Bone marrow (tissue), 2 donors: ENCODE measurements around the gene PCDHGA7.
"Not testable (repeated sequence)": the region's sequence is repeated elsewhere in the genome, so short reads cannot be mapped to it uniquely, and the experiment has no call there.

Experiments used
- DNase-seq, 2 donors: peaks; one replicate each; lab custom pipeline; 2025; lab: John Stamatoyannopoulos, UW

Gene PCDHGA7

DNA sequence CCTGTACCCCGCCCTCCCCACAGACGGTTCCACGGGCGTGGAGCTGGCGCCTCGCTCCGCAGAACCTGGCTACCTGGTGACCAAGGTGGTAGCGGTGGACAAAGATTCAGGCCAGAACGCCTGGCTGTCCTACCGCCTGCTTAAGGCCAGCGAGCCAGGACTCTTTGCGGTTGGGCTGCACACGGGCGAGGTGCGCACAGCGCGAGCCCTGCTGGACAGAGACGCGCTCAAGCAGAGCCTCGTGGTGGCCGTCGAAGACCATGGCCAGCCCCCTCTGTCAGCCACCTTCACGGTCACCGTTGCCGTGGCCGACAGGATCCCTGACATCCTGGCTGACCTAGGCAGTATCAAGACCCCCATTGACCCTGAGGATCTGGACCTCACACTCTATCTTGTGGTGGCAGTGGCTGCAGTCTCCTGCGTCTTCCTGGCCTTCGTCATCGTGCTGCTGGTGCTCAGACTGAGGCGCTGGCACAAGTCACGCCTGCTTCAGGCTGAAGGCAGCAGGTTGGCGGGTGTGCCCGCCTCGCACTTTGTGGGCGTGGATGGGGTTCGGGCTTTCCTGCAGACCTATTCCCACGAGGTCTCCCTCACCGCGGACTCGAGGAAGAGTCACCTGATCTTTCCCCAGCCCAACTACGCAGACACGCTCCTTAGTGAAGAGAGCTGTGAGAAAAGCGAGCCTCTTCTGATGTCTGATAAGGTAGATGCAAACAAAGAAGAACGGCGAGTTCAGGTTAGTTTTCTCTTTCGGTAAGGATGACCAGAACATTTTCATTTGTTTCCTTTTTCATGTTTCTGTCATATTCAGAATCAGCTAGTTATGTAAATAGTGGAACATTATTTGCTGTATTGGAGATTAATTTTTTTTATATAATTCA is 16.3 kb upstream of the PCDHGA7 start:
- no peak for DNase-seq

GRCh38 chr5:141369994-141370848 is 12.3 kb upstream of the PCDHGA7 start, which contains the start of gene PCDHGB3:
Gene PCDHGB3 (plus strand): TSS chr5:141370242. CDS start chr5:141370395, 153 bp downstream.
- DNase-seq: no peak

DNA sequence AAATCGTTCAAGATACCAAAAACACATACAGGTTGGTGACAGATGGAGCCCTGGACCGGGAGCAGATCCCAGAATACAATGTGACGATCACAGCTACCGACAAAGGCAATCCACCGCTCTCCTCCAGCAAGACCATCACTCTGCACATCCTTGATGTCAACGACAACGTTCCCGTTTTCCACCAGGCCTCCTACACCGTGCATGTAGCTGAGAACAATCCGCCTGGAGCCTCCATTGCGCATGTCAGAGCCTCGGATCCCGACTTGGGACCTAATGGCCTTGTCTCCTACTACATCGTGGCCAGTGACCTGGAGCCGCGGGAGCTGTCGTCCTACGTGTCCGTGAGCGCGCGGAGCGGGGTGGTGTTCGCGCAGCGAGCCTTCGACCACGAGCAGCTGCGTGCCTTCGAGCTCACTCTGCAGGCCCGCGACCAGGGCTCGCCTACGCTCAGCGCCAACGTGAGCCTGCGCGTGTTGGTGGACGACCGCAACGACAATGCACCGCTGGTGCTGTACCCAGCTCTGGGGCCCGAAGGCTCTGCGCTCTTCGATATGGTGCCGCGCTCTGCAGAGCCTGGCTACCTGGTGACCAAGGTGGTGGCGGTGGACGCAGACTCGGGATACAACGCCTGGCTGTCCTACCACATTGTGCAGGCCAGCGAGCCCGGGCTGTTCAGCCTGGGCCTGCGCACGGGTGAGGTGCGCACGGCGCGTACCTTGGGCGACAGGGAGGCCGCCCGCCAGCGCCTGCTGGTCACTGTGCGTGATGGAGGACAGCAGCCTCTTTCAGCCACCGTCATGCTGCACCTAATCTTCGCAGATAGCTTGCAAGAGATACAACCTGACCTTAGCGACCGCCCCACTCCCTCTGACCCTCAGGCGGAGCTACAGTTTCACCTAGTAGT is 10.7 kb upstream of the PCDHGA7 start:
- no peak for DNase-seq

DNA sequence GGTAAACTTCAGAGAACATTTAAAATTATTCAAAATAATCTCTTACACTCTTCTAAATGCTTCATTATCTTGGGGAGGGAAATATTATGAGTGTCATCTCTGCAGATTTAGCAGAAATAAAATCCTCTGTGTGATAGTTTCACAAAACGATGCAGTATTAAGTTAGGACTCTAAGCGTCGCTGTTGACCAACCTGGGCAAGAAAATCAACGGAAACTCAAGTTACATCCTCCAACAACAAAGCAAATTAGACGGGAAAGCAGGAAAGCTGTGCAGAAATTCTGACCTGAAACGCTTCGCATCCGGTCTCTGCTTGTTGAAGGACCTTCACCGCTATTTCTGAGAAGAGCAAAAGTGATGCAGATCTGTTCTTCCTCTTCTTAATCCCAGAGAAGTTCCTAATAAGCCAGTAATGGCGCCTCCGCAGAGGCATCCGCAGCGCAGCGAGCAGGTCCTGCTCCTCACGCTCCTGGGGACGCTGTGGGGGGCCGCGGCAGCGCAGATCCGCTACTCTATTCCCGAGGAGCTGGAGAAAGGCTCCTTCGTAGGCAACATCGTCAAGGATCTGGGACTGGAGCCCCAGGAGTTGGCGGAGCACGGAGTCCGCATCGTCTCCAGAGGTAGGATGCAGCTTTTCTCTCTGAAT is 8.7 kb upstream of the PCDHGA7 start, which contains the start of gene PCDHGA6:
TSS of gene PCDHGA6 (plus strand) at position 219 of the 645 bp plus-strand sequence. CDS start at position 412, 193 bp downstream.
- no peak for DNase-seq

DNA sequence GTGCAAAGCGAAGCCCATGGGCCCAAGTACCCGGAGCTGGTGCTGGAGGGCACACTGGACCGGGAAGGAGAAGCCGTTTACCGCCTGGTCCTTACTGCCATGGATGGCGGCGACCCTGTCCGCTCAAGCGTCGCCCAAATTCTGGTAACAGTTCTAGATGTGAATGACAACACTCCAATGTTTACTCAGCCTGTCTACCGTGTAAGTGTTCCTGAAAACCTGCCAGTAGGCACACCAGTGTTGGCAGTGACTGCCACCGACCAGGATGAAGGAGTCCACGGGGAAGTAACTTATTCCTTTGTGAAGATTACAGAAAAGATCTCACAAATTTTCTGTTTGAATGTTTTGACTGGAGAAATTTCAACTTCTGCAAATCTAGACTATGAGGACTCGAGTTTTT is 7.9 kb upstream of the PCDHGA7 start:
- DNase-seq: no peak

GRCh38 chr5:141375444-141376155 is 6.9 kb upstream of the PCDHGA7 start:
- not testable (repeated sequence) for DNase-seq

DNA sequence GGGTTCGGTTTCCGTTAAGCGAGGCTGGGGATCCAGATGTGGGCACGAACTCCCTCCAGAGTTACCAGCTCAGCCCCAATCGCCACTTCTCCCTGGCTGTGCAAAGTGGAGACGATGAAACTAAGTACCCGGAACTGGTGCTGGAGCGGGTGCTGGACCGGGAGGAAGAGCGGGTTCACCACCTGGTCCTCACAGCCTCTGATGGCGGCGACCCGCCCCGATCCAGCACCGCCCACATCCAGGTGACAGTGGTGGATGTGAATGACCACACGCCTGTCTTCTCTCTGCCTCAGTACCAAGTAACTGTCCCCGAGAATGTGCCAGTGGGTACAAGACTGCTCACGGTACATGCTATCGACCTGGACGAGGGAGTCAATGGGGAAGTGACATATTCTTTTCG is 803 bp downstream of the PCDHGA7 start:
- no peak for DNase-seq

DNA sequence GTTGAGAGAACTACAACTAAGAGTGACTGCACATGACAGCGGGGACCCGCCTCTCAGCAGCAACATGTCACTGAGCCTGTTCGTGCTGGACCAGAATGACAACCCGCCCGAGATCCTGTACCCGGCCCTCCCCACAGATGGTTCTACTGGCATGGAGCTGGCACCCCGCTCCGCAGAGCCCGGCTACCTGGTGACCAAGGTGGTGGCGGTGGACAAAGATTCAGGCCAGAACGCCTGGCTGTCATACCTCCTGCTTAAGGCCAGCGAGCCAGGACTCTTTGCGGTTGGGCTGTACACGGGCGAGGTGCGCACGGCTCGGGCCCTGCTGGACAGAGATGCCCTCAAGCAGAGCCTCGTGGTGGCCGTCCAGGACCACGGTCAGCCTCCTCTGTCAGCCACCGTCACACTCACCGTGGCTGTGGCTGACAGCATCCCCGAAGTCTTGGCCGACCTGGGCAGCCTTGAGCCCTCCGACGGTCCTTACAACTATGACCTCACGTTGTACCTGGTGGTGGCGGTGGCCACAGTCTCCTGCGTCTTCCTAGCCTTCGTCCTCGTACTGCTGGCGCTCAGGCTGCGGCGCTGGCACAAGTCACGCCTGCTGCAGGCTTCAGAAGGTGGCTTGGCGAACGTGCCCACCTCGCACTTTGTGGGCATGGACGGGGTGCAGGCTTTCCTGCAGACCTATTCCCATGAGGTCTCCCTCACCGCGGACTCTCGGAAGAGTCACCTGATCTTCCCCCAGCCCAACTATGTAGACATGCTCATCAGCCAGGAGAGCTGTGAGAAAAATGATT is 2.1 kb downstream of the PCDHGA7 start:
- no peak for DNase-seq

DNA sequence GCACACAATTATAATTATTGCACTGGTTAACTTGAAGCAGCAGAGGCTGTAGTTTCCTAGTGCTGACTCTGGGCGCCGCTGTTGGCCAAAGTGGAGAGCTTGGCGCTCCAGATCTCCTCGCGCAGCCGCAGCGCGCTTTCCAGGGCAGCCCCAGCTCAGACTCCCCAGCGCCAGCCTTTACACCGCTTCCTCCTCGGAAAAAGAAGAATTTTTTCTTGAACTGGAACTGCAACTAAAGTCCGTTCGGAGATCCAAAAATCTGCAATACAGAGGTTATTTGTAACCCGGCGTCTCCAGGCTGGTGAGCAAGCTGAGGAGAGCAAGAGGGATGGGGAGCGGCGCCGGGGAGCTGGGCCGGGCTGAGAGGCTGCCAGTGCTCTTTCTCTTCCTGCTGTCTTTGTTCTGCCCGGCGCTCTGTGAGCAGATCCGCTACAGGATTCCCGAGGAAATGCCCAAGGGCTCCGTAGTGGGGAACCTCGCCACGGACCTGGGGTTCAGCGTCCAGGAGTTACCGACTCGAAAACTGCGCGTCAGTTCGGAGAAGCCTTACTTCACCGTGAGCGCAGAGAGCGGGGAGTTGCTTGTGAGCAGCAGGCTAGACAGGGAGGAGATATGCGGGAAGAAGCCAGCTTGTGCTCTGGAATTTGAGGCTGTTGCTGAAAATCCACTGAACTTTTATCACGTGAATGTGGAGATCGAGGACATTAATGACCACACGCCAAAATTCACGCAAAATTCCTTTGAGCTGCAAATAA is 5.2 kb downstream of the PCDHGA7 start, which contains the start of gene PCDHGB4:
TSS of gene PCDHGB4 (plus strand) at position 142 of the 755 bp plus-strand sequence. CDS start at position 329, 187 bp downstream.
- not testable (repeated sequence) for DNase-seq

GRCh38 chr5:141388661-141389060 is 6.1 kb downstream of the PCDHGA7 start:
- DNase-seq: no peak

- no peak for DNase-seq
Measured at GRCh38 chr5:141389153-141390042, 6.9 kb downstream of the PCDHGA7 start.

DNA sequence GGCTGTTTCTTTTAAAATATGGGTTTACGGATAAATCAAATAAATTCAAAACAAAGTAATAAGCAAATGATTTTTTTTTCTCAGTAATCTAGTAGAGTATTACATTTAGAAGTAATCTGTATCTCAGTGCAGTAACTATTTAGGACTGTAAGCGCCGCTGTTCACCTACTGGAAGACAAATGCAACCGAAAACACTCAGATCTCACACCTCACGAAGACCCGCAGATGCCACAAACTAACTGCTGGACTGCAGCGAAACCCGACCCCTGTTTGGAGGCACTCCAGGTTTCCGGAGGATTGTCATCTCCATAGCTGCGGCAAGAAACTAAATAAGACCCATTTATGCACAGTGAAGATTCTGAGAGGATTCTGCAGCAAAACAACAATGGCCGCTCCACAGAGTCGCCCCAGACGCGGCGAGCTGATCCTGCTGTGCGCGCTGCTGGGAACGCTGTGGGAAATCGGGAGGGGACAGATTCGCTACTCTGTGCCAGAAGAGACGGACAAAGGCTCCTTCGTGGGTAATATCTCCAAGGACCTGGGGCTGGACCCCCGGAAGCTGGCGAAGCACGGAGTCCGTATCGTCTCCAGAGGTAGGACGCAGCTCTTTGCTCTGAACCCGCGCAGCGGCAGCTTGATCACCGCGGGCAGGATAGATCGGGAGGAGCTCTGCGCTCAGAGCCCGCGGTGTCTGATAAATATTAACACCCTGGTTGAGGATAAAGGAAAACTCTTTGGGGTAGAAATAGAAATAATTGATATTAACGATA is 10.1 kb downstream of the PCDHGA7 start, which contains the start of gene PCDHGA8:
TSS of gene PCDHGA8 (plus strand) at position 205 of the 770 bp plus-strand sequence. CDS start at position 386, 181 bp downstream.
- no peak for DNase-seq

GRCh38 chr5:141393267-141393666 is 10.7 kb downstream of the PCDHGA7 start:
- DNase-seq: no peak

DNA sequence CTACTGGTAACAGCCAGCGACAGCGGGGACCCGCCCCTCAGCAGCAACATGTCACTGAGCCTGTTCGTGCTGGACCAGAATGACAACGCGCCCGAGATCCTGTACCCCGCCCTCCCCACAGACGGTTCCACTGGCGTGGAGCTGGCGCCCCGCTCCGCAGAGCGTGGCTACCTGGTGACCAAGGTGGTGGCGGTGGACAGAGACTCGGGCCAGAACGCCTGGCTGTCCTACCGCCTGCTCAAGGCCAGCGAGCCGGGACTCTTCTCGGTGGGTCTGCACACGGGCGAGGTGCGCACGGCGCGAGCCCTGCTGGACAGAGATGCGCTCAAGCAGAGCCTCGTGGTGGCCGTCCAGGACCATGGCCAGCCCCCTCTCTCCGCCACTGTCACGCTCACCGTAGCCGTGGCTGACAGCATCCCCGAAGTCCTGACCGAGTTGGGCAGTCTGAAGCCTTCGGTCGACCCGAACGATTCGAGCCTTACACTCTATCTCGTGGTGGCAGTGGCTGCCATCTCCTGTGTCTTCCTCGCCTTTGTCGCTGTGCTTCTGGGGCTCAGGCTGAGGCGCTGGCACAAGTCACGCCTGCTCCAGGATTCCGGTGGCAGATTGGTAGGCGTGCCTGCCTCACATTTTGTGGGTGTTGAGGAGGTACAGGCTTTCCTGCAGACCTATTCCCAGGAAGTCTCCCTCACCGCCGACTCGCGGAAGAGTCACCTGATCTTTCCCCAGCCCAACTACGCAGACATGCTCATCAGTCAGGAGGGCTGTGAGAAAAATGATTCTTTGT is 12.1 kb downstream of the PCDHGA7 start:
- not testable (repeated sequence) for DNase-seq

DNA sequence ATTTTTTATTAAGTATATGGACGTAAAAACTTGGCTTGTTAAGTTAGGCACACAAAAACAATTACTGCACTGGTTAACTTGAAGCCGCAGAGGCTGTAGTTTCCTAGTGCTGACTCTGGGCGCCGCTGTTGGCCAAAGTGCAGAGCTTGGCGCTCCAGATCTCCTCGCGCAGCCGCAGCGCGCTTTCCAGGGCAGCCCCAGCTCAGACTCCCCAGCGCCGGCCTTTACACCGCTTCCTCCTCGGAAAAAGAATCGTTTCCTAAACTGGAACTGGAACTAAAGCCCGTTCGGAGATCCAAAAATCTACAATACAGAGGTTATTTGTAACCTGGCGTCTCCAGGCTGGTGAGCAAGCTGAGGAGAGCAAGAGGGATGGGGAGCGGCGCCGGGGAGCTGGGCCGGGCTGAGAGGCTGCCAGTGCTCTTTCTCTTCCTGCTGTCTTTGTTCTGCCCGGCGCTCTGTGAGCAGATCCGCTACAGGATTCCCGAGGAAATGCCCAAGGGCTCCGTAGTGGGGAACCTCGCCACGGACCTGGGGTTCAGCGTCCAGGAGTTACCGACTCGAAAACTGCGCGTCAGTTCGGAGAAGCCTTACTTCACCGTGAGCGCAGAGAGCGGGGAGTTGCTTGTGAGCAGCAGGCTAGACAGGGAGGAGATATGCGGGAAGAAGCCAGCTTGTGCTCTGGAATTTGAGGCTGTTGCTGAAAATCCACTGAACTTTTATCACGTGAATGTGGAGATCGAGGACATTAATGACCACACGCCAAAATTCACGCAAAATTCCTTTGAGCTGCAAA is 15.4 kb downstream of the PCDHGA7 start, which contains the start of gene PCDHGB5:
TSS of gene PCDHGB5 (plus strand) at position 192 of the 796 bp plus-strand sequence. CDS start at position 373, 181 bp downstream.
- DNase-seq: not testable (repeated sequence)
